MM.1S (cell line): Measurements from ENCODE around the gene SPECC1.
A peak's percentile ranks its signal among the peaks of the same experiment; 100 is the strongest.

ENCODE experiments used
- DNase-seq: peaks from one replicate; pipeline ENCODE4 v3.0.0-alpha.2; 2015
- H2AFZ ChIP-seq: fragments of 300-600 bp; sonication (generic); 2 replicates; pipeline ENCODE4 v1.6.0; 2016; ENCODE audit warnings: antibody characterized with exemption, low read length
- H3F3A ChIP-seq: fragments of 300-600 bp; sonication (generic); 2 replicates; pipeline ENCODE4 v1.6.1; 2016; ENCODE audit warnings: mild to moderate bottlenecking, antibody characterized with exemption, low read length, moderate library complexity, mixed read lengths; ENCODE audit not compliant: insufficient read depth
- H3K27ac ChIP-seq: fragments of 300-600 bp; sonication (generic); 2 replicates; pipeline ENCODE4 v1.5.1; 2016; ENCODE audit warnings: mild to moderate bottlenecking, low read length
- H3K27me3 ChIP-seq: fragments of 300-600 bp; sonication (generic); replicated peaks from 2 replicates; pipeline ENCODE4 v1.6.0; 2016; ENCODE audit warnings: low read length; ENCODE audit not compliant: insufficient read depth
- H3K36me3 ChIP-seq: fragments of 300-600 bp; sonication (generic); replicated peaks from 2 replicates; pipeline ENCODE4 v1.6.1; 2016; ENCODE audit warnings: mild to moderate bottlenecking, low read length, mixed read lengths; ENCODE audit not compliant: insufficient read depth
- H3K4me1 ChIP-seq: fragments of 300-600 bp; sonication (generic); 2 replicates; pipeline ENCODE4 v1.6.1; 2016; ENCODE audit warnings: low read length, mixed read lengths
- H3K4me2 ChIP-seq: fragments of 300-600 bp; sonication (generic); 2 replicates; pipeline ENCODE4 v1.6.0; 2016; ENCODE audit warnings: low read depth, low read length
- H3K4me3 ChIP-seq: fragments of 300-600 bp; sonication (generic); 2 replicates; pipeline ENCODE4 v1.5.1; 2016; ENCODE audit warnings: low read length, mixed read lengths
- H3K79me2 ChIP-seq: fragments of 300-600 bp; sonication (generic); 2 replicates; pipeline ENCODE4 v1.6.1; 2016; ENCODE audit warnings: mixed run types, low read length, mixed read lengths
- H3K9ac ChIP-seq: fragments of 300-600 bp; sonication (generic); 2 replicates; pipeline ENCODE4 v1.6.1; 2016; ENCODE audit warnings: low read length, mixed read lengths
- H3K9me2 ChIP-seq: fragments of 300-600 bp; sonication (generic); replicated peaks from 2 replicates; pipeline ENCODE4 v1.6.1; 2016; ENCODE audit warnings: mild to moderate bottlenecking, low read length, mixed read lengths; ENCODE audit not compliant: insufficient read depth
- H3K9me3 ChIP-seq: fragments of 300-600 bp; sonication (generic); replicated peaks from 2 replicates; pipeline ENCODE4 v1.6.1; 2016; ENCODE audit warnings: mild to moderate bottlenecking, low read length, mixed read lengths; ENCODE audit not compliant: insufficient read depth
- H4K20me1 ChIP-seq: fragments of 300-600 bp; sonication (generic); 2 replicates; pipeline ENCODE4 v1.6.1; 2016; ENCODE audit warnings: mild to moderate bottlenecking, low read length, moderate library complexity, mixed read lengths; ENCODE audit not compliant: insufficient read depth
- CTCF ChIP-seq: fragments of 300-600 bp; sonication (generic); IDR thresholded peaks from 2 replicates; pipeline ENCODE4 v1.5.1; 2016; ENCODE audit warnings: antibody characterized with exemption, low read length, mixed read lengths
- EZH2 ChIP-seq: fragments of 300-600 bp; sonication (generic); optimal IDR thresholded peaks from 2 replicates; pipeline ENCODE3; 2017; ENCODE audit warnings: low read depth, mild to moderate bottlenecking, antibody characterized with exemption, low read length, mixed read lengths
- EZH2phosphoT487 ChIP-seq: fragments of 300-600 bp; sonication (generic); IDR thresholded peaks from 2 replicates; pipeline ENCODE4 v1.6.1; 2018; ENCODE audit warnings: antibody characterized with exemption, low read length

The SPECC1 gene

GRCh38 chr17:20063665-20064648, 54.8 kb downstream of the SPECC1 start:
- DNase-seq, result peak; percentile 88
- no peaks in the 10 kb centered on the region for H3K27me3 ChIP-seq
- H3K27ac ChIP-seq, result peak overlapping the region; percentile 90
- H3K9ac ChIP-seq, result peak overlapping the region; percentile 63
- H3K36me3 ChIP-seq, result no peaks in the 10 kb centered on the region
- no peak for TF ChIP-seq EZH2phosphoT487
- TF ChIP-seq CTCF, result no peak
- TF ChIP-seq EZH2, result no peak
- peaks cover 59% of the 10 kb centered on the region for H3K4me1 ChIP-seq
- no peaks in the 10 kb centered on the region for H3K9me3 ChIP-seq
- H3K9me2 ChIP-seq, result no peaks in the 10 kb centered on the region
- 0 out of 2 replicates have a peak, but pooled peaks cover 4% of the 10 kb centered on the region for H3K79me2 ChIP-seq
- H3K4me3 ChIP-seq, result peak overlapping the region; percentile 50
- H4K20me1 ChIP-seq, result no peaks in the 10 kb centered on the region
- peak overlapping the region; percentile 84 for H3K4me2 ChIP-seq
- H2AFZ ChIP-seq, result peak overlapping the region; percentile 54
- H3F3A ChIP-seq, result peaks cover 48% of the 10 kb centered on the region

GRCh38 chr17:20066253-20066652, 57.1 kb downstream of the SPECC1 start:
- no peaks in the 10 kb centered on the region for H3K9me2 ChIP-seq
- no peaks in the 10 kb centered on the region for H3K36me3 ChIP-seq
- 0 out of 2 replicates have a peak, but pooled peaks cover 4% of the 10 kb centered on the region for H3K79me2 ChIP-seq
- H3K4me1 ChIP-seq, result peaks cover 42% of the 10 kb centered on the region
- H3F3A ChIP-seq, result peaks cover 38% of the 10 kb centered on the region
- no peaks in the 10 kb centered on the region for H3K9me3 ChIP-seq
- H3K27me3 ChIP-seq, result no peaks in the 10 kb centered on the region
- H3K4me3 ChIP-seq, result no peak overlapping the region
- no peak overlapping the region for H2AFZ ChIP-seq
- H4K20me1 ChIP-seq, result no peaks in the 10 kb centered on the region
- H3K4me2 ChIP-seq, result peak overlapping the region; percentile 15; the same call in 1 of the 2 replicates
- DNase-seq, result no peak
- H3K27ac ChIP-seq, result no peak overlapping the region
- no peak overlapping the region for H3K9ac ChIP-seq
- TF ChIP-seq EZH2 (no peak), CTCF (no peak), EZH2phosphoT487 (no peak)

GRCh38 chr17:20067711-20068110, 58.6 kb downstream of the SPECC1 start:
- no peaks in the 10 kb centered on the region for H4K20me1 ChIP-seq
- no peak overlapping the region for H3K9ac ChIP-seq
- DNase-seq, result no peak
- peaks cover 49% of the 10 kb centered on the region for H3K4me1 ChIP-seq
- no peak overlapping the region for H3K4me2 ChIP-seq
- TF ChIP-seq CTCF (no peak), EZH2 (no peak), EZH2phosphoT487 (no peak)
- H3K79me2 ChIP-seq, result 0 out of 2 replicates have a peak, but pooled peaks cover 4% of the 10 kb centered on the region
- H3F3A ChIP-seq, result peaks cover 40% of the 10 kb centered on the region
- H3K9me2 ChIP-seq, result no peaks in the 10 kb centered on the region
- H3K27me3 ChIP-seq, result no peaks in the 10 kb centered on the region
- no peaks in the 10 kb centered on the region for H3K36me3 ChIP-seq
- H2AFZ ChIP-seq, result no peak overlapping the region
- H3K27ac ChIP-seq, result no peak overlapping the region
- H3K9me3 ChIP-seq, result no peaks in the 10 kb centered on the region
- no peak overlapping the region for H3K4me3 ChIP-seq
